ENCODE results near the gene NPIPA7. TPM values are rescaled to one million over a fixed set of nuclear protein-coding genes. Genes with fewer than 3 reads are reported as not detected.

NPIPA7 gene

Small RNAs within 50 kb of the gene (microRNA-seq; reads per million reads assigned to microRNA genes)
- not detected for gene MIR6511A3
- gene MIR6770-2: not detected
